ENCODE data around the gene PTPRJ.

PTPRJ gene

GRCh38 chr11:48040830-48041444 is 60.6 kb downstream of the PTPRJ start:
- DNase-seq (ENCODE audit: low read depth) = no peak

- DNase-seq (ENCODE audit: low read depth) = no peak
Observed at GRCh38 chr11:48041877-48042695, 61.7 kb downstream of the PTPRJ start.

- DNase-seq (ENCODE audit: low read depth) = no peak
Observed at GRCh38 chr11:48043111-48043990, 63.0 kb downstream of the PTPRJ start.

GRCh38 chr11:48043991-48044512 is 63.7 kb downstream of the PTPRJ start:
- no peak for DNase-seq (ENCODE audit: low read depth)

GRCh38 chr11:48044577-48044976 is 64.2 kb downstream of the PTPRJ start:
- no peak for DNase-seq (ENCODE audit: low read depth)

GRCh38 chr11:48045536-48045935 is 65.2 kb downstream of the PTPRJ start:
- no peak for DNase-seq (ENCODE audit: low read depth)

GRCh38 chr11:48047616-48048015 is 67.3 kb downstream of the PTPRJ start:
- DNase-seq (ENCODE audit: low read depth) = no peak

- DNase-seq (ENCODE audit: low read depth) = no peak
Observed at GRCh38 chr11:48049036-48049435, 68.7 kb downstream of the PTPRJ start.

- DNase-seq (ENCODE audit: low read depth) = no peak
Observed at GRCh38 chr11:48050304-48050703, 69.9 kb downstream of the PTPRJ start.

GRCh38 chr11:48051217-48051830 is 71.0 kb downstream of the PTPRJ start:
- DNase-seq (ENCODE audit: low read depth) = no peak

- no peak for DNase-seq (ENCODE audit: low read depth)
Observed at GRCh38 chr11:48052183-48053044, 72.1 kb downstream of the PTPRJ start.

- DNase-seq (ENCODE audit: low read depth) = no peak
Observed at GRCh38 chr11:48054994-48055291, 74.6 kb downstream of the PTPRJ start.

- peak; percentile 30 for DNase-seq (ENCODE audit: low read depth)
Observed at GRCh38 chr11:48055292-48056132, 75.2 kb downstream of the PTPRJ start.

GRCh38 chr11:48056325-48057183 is 76.2 kb downstream of the PTPRJ start:
- DNase-seq (ENCODE audit: low read depth) = no peak

GRCh38 chr11:48058064-48058463 is 77.7 kb downstream of the PTPRJ start:
- DNase-seq (ENCODE audit: low read depth) = no peak

GRCh38 chr11:48058788-48059187 is 78.4 kb downstream of the PTPRJ start:
- no peak for DNase-seq (ENCODE audit: low read depth)

GRCh38 chr11:48062649-48063048 is 82.3 kb downstream of the PTPRJ start:
- DNase-seq (ENCODE audit: low read depth) = no peak

- DNase-seq (ENCODE audit: low read depth) = no peak
Observed at GRCh38 chr11:48063424-48063978, 83.1 kb downstream of the PTPRJ start.

- no peak for DNase-seq (ENCODE audit: low read depth)
Observed at GRCh38 chr11:48064306-48064705, 83.9 kb downstream of the PTPRJ start.
